ENCODE measurements around the gene ITIH5.
"Not testable (repeated sequence)": the region's sequence is repeated elsewhere in the genome, so short reads cannot be mapped to it uniquely, and the experiment has no call there.

ITIH5 gene

DNA sequence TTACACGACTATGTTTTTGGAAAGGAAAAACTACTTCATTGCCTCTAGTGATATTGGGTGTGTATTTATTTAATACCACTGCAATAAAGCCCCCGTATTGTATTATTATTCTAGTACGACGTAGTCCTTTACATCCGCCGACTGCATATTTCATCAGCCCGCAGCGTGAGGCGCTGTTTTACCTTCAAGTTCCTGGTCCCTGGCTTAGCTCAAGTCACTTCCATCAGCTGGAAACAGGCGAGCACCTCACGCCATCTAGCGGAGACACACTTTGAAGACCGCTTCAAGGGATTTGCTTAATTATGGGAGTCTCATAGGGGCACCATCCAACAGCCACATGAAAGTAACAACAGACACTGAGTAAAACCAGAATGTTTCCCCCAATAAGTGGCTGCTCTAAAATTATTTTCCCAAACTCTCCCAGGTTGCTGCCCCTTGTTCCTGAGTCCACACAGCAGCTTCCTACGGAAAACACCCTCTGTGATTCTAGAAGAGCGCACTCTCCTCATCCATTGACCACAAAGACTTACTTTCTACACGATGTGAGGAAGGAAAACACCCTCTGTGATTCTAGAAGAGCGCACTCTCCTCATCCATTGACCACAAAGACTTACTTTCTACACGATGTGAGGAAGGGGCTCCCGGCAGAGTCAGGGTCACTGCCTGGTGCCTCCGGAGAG, 20.6 kb upstream of the ITIH5 start:
- peak; percentile 85 for DNase-seq (ENCODE audit: low spot score)

DNA sequence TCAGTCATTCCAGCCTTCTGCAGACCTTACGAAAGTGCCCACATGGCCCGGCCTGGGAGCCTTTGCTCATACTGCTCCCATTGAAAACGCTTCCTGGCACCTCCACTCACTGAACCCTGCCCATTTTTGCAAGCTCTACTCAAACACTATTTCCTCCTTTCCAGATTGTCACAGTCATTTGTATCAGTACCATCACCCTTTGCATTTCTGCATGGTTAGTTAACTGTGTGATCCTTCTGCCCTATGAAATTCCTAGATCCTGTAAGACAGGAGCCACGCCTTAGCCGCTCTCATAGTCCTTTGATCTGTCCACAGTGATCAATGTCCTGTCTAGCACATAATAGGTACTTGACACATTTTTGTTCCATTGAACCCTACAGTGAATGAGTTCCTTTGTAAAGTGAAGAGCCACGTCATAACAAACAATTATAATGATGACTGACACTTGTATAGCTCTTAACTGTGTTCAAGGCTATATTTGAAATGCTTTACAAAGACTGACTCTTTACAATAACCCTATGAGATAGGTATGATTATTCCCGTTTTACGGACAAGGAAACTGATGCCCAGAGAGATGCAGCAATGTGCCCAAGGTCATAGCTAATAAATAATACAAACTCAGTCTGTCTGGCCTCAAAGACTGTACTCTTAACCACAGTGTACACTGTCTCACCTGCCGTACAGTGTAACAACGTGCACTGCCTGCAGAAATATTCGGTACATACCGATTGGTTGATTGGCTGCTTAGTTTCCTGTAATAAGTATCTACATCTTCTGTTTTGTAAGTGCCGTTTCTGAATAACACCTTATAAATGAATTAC, 19.8 kb upstream of the ITIH5 start:
- no peak for DNase-seq (ENCODE audit: low spot score)

DNA sequence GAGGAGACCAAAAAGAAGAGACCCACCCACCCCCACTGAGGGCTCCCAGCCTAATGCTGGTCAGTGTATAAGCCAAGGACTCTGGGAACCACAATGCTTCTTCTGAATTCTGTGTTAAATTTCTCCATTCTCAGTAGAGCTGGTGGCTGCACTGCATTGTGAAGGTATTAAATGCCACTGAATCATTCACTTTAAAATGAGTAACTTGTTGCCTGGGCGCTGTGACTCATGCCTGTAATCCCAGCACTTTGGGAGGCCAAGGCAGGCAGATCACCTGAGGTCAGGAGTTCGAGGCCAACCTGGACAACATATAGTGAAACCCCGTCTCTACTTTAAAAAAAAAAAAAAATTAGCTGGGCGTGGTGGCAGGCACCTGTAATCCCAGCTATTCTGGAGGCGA, 13.3 kb upstream of the ITIH5 start:
- not testable (repeated sequence) for DNase-seq (ENCODE audit: low spot score)

DNA sequence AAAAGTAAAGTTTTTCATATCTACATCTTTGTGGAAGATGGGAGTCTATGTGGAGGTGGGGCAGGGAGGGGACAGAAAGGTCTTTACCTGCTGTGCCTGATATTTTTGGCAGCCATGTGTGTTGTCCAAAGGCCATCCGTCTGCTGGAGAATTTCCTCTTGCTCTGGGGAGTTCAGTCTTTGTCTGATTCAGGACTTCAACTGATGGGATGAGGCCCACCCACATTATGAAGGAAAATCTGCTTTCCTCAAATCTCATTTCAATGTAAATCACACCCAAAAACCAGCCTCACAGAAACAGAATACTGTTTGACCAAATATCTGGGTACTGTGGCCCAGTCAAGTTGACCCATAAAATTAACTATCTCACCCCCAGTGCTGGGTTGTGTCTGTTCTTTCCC, 12.5 kb upstream of the ITIH5 start:
- no peak for DNase-seq (ENCODE audit: low spot score)

DNA sequence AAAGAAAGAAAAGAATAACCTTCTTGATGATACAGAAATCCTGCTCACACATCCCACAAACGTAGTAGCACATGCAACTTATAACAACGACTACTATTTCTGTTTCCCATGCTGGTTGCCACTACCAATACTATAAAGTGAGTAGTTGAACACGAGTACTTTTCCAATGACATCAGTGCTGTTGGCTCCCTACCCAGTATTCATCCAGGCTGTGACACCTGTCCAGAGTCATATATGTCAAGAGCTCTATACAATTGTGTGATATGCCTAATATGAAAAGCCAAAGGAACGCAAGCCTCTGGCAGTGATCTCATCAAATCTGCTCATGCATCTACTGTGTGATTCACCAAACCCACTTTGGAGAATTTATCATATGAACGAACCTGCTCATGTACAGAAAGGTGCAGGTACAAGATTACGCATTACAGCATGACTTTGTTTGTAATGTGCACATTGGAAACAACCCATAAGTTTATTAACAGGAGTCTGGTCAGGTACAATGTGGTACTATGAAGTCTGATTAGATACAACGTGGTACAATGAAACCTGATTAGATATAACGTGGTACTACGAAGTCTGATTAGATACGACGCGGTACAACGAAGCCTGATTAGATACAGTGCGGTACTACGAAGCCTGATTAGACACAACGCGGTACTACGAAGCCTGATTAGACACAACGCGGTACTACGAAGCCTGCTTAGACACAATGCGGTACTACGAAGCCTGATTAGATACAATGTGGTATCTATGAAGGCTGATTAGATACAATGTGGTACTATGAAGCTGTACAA, 5.8 kb upstream of the ITIH5 start:
- no peak for DNase-seq (ENCODE audit: low spot score)

DNA sequence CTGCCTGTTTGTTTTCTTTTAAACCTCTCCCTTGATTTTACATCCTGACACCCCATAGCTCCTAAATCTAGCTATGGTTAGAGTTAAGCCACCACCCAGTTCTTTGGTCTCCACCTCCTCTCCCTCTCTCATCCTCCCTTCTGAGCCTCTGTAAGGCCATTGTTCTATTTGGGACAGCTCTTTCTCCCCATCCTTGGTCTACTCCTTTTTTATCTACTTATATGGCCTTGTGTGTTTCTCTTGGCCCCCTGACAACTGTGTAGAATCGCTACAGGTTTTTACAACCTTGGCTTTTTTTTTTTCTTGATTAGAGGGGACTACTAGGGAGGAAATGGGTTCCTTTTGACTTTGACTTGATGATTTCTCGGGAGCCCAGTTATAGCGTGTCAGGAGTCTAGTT, 3.4 kb upstream of the ITIH5 start:
- no peak for DNase-seq (ENCODE audit: low spot score)

DNA sequence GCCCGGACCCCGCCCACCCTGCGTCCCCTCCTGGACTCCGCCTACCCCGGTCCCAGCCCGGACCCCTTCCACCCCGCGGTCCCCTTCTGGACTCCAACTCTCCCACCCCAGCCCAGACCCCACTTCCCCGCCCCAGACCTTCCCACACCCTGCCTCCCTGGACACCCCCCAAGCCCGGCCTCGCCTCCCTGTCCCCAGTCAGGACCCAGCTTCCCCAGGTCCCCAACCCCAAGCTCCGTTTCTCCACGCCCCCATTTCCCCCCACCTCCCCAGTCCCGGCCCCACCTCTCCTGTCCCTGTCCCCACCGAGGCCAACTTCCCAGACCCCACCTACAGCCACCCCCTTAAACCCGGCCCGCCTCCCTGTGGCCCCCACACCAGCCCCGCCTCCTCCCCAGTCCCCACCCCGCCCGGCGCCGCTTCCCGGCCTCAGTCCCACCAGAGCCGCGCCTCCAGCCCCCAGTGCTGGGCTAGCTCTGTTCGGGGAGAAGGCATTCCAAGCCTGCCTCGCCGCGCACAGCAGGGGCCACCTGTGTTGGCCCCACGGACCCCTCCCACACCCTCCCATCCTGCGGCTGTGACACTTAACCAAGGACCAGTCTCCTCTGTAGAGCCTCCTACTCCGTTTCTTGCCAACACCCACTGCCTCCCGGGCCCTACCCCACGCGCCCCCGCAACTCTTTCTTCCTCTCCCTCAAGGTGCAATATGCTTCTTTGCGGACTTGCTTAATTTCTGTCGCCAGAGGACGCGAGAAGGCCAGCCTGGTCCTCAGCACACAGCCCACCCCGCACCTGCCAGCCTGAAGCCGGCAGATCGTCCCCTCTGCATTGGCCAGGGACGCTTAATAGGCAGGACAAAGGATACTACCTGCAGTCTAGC, 736 bp upstream of the ITIH5 start:
- DNase-seq (ENCODE audit: low spot score), result peak; percentile 67

DNA sequence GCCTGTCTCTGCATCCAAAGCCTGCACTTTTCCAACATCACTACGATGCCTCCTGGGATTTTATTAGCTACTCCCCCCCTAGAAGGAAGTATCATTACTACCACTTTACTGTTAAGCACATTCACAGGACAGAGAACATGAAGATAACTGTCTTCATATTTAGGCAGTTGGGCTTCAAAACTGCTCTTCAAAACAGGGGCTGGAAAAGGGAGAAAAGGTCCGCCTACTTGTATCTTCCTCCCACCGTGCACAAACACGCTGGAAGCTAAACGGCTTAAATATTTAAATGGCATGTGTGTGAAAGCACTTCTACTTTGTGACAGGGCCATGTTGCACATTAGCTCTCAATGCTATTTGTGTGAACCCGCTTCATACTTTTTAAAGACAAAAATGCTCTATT, 999 bp downstream of the ITIH5 start:
- no peak for DNase-seq (ENCODE audit: low spot score)

DNA sequence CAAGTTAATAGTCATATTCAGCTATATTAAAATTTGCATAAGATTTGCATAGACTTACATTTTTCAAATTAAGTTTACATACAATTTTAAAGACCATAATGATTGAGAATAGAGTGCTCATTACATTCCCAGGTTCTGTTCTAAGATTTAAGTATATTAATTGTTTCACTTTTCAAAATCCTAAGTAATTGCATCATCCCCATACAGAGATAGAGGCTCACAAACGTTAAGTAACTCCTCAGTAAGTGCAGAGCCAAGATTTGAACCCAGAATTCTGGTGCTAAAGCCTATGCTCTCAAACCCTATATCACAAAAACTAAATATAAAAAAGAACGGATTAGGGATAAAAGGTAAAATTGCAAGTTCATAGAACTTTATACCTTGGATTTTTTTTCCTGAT, 2.1 kb downstream of the ITIH5 start:
- DNase-seq (ENCODE audit: low spot score), result no peak

DNA sequence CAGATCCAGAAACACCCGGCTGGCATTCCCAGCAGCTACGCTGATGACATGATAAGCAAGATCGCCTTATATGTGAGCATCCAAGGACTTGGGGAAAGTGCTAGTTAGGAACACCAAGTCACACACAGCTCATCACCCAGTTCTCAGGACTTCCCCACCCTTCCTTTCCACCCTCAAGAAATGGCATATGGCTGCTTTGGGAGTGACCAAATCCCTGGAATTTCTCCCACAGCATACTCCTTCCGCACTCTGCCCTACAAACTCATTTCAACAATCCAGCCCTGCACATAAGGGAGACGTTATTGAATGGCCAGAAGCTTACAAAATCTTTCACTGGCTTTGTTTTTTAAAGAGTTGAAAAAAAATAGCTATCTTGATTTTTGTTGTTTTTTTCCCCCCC, 4.2 kb downstream of the ITIH5 start:
- no peak for DNase-seq (ENCODE audit: low spot score)

DNA sequence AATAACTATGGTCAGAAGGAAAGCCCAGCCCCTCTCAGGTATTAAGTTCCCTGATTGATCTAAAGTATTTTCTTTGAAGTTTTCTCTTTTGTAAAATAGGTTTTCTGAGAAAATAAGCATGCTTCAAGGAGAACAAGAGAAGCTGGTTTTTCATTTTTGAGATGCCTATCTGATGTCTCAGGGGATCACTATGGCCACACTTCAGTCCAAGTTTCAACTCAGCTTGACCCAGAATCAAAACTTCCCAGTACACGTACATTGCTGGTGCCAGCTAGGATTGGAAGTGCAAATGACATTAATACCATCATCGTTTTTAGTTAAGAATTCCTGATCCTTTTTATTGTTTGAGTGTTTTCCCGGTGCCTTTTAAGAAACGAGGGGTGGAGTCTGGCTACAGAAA, 7.2 kb downstream of the ITIH5 start:
- no peak for DNase-seq (ENCODE audit: low spot score)

DNA sequence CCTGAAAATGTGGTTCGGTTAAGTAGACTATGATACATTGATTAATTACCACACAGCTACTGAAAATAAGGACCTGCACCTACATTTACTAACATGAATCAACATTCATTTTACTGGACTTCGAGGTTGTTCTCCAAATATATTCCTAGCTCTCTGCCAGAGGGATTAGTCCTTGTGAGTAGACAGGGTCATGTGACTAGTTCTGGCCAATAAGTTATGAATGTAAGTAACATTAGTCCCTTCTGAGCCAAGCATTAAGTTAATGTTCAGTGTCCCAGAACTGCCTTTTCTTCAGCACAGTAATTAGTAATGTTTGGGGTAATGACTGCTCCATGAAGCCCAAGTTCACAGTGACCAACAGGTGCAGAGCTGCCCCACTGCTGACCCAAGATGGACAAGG, 9.2 kb downstream of the ITIH5 start:
- no peak for DNase-seq (ENCODE audit: low spot score)

DNA sequence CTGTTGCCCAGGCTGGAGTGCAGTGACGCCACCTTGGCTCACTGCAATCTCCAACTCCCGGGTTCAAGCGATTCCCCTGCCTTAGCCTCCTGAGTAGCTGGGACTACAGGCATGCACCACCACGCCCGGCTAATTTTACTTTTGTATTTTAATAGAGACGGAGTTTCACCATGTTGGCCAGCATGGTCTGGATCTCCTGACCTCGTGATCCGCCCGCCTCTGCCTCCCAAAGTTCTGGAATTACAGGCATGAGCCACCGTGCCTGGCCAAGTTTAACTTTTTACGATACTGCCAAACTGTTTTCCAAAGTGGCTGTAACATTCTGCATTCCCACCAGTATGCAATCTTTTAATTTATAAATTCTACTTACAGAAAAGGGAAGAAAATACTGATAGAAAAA, 9.7 kb downstream of the ITIH5 start:
- DNase-seq (ENCODE audit: low spot score), result not testable (repeated sequence)

DNA sequence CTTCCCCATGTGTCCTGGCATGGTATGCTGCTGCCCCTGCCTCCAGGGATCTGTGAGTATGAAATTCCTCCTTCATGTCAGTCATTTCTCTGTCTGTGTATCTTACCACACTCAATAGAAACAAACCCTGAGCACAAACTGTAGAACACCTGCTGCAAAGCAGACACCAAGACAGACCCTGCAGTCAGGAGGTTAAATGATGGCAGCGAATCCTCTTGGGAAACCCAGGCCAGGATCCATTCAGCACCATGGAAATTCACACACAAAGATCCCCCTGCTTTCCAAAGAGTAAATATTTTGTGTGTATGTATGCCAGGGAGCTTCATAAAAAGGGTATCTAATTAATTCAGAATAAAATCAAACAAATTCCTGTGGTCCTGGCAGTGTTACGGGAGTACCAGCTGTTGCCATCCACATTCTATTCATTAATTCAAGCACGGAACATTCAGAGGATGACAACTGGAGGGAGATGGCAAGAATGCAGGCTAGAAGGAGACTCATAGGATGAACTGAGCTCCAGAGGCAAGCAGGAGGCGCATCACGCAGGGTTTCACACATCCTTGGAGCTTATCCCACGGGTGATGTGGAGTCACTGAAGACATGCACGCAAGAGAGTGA, 14.8 kb downstream of the ITIH5 start:
- DNase-seq (ENCODE audit: low spot score), result no peak

DNA sequence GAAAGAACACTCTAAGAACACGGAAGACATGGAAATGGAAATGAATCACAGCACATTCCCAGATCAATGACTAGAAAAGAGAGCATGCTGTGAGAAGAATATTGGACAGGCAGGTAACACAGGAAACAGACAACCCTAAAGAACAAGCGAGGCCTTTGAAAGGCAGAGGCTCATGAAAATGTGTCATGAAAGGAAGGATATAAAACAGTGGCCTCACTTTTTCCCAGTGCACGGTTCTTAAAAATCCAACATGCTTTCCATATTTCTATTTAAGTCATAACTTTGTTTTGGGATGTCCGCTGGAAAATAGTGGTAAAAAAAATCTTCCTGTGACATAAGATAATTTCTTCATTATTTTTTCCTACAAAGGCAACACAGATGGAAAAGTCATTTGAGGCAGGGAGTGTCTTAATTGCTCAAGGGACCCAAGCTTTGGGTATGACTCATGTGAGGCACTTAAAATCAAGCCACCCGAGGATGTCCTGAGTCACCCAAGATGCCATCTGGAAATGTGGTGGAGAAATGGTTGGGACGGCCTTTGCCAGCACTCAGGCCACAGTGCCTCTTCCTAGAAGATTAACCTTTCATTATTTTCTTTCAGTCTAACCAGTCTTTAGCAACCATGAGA, 17.0 kb downstream of the ITIH5 start:
- DNase-seq (ENCODE audit: low spot score), result no peak

DNA sequence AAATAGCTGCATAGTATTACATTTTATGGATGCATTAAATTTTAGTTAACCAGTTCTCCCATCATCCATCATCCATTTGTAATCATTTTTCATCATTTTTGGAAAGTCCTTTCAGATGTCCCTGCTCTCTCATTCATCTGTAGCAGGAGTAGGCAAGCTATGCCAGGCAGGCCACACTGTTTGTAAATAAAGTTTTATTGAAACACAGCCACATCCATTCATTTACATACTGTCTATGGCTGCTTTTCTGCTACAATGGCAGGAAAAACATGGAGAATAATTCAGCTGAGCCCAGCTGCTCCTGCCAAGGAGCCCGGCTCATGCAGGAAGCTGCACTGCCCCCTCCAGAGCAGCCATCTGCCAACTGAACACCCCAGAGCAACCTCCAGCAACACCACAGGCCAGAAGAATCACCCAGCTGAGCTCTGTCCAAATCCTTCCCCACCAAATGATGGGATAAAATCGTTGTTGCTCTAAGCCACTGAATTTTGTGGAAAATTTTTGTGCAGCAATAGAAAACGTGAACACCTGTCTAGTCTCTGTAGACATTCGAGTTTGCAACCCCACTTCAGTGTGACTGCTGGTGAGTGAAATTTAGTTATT, 19.6 kb downstream of the ITIH5 start:
- DNase-seq (ENCODE audit: low spot score), result no peak

DNA sequence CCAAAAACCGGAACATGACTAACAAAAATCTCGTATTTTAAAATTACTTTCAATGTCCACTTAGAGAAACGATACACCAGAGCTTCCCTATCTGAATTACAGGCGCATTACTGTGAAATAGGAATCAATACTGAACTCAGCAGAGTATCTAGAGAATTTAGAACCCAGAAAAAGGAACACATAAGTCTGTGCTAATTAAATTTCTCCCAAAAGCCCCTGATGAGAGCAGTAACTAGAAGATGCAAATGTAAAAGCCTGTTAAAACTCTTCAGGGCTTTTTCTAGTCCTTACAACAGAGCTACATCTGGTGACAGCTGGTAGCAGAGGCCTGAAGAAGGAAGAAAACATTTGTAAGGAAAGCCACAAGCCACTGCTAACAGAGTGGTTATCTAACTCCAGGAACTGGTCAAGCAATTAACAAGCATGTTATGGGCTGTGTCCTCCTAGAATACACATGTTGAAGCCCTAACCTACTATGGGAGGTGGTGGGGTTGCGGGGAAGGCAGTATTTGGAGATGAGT, 24.2 kb downstream of the ITIH5 start:
- DNase-seq (ENCODE audit: low spot score), result no peak

DNA sequence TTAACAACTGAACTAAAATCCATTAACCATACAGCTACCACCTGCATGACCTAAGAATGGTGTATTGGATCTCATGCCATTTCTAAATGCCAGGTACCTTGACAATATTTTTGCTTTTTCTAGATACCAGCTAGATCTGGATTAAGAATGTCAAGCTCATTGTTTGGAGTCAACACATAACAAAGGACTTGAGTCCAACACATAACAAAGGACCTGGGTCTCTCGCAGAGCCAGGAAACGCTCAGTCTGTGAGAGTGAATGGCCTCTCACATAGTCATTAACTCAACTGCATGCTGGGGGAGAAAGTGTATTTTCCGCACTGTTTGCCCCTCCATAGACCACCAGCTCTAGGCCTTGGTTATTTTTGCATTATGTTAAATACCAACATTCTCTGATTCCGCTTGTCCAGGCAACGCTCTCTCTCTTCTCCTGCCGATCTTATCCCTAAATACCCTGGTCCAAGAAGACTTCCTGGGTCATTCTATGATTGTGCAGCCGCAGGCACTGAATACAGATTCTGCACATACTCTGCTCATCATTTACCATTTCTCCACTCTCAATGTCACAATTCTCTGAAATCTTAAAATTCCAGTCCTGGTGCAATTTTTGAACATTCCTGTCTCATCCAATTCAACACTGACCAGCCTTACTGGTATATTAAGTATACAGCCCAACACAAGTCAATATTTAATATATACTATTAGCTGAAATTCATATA, 31.2 kb downstream of the ITIH5 start:
- no peak for DNase-seq (ENCODE audit: low spot score)

DNA sequence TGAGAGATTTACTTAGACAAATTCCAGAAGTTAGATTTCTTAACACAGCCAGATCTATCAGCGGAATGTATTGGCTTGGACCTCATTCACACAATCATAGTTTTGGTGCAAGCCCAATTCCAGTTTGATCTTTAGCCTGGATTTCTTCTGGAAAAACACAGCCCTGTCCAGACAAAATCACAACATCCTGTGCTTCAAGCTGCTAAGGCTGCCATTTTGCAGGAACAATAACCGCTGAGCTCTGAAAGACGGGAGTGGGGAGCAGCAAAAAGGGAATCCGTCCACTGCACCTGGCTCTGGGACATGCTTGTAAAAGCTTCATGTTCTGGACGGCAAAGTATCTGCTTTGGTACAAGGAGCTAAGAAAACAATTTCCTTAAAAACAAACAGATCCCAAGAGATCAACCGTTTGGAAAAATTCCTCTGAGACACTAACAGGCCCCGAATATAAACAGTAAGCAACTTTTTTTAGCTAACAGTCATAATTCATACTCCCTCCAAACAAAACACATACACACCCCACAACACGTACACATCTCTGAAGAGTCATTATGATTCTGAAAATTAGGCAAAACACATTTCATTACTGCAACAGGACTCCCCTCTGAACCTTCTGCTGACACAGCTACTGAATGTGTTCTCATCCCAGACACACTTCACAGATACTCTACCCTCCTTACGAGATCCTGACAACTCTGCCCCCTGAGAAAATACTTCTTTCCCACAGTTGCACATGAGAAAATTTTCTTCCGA, 32.4 kb downstream of the ITIH5 start:
- no peak for DNase-seq (ENCODE audit: low spot score)
